GM20000 (cell line): ENCODE data around the gene SCAMP4.
A peak's percentile ranks its signal among the peaks of the same experiment; 100 is the strongest.

Source experiments
- DNase-seq: peaks from one replicate; pipeline ENCODE4 v3.0.0; 2012; ENCODE audit warnings: low spot score
- CTCF ChIP-seq: IDR thresholded peaks from 2 replicates; pipeline ENCODE4 v1.5.1; 2012; ENCODE audit warnings: mild to moderate bottlenecking, control low read depth; ENCODE audit errors: extremely low read depth, missing control alignments

Gene SCAMP4

DNA sequence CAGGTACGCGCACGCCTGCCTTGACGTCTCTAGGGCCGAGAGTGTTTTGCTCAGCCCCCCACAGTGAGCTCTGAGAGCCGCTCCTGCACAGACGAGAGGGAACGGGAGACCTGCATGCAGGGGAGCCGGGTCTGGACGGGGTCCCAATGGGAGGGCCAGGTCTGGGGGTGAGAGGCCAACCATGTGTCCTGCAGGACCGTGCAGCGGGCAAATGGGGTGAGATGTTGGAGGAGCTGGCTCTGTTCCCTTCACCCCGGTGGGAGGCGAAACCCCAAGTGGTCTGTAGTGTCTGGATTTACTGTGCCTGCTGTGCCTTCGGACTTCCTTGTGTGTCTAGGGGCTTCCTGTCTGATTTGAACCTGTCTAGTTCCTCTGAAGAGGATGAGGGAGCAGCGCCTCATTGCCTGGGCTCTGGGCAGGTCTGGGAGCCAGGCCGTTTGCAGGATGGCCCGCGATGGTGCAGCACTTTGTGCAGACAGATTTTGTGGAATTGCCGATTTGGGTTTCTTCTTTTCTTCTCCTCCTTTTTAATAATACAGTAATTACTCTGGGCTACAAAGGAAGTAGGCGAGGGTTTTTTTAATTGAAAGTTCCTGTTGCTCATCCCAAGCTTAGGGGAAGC, 37.8 kb downstream of the SCAMP4 start:
- TF ChIP-seq CTCF, result no peak
- DNase-seq, result no peak

GRCh38 chr19:1943661-1944087, 38.5 kb downstream of the SCAMP4 start:
- DNase-seq, result no peak
- TF ChIP-seq CTCF, result no peak

DNA sequence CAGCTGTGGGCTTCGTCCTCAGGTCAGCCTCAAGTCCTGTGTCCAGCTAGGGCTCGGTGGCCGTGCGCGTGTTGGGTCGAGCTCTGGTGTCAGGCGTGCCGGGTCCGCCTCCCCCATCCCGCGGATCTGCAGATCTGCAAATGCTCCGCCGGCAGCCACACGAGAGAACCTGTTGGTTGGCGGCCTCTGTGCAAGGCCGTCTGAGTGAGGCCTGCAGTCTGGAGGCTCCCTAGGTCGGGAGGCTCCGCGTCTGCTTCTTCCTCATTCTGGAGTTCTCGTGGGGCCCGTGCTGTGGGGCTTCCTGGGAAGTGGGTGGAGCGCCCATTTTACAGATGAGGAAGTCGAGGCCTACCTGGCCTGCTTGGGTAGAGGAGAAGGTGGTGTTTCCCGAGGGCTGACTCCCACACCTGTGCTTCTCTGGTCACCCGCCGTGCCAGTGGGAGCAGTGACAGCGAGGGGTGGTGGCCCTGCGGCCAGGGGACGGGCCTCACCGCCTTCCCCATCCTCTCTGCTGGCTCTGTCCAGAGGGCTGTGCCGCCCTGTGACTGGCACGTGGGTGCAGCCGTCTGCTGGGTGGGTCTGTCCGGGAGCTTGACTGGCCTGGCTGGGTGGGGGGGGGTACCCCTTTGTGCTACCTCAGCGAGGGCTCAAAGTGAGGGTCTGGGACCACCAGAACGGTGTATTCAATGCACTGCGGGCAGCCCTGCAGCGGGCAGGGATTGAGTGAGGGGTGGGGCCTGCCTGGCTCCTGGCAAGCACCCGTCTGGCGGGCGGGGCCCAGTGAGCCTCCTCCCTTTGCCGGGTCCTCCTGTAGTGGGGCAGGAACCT, 39.1 kb downstream of the SCAMP4 start:
- no peak for DNase-seq
- no peak for TF ChIP-seq CTCF

- no peak for DNase-seq
- no peak for TF ChIP-seq CTCF
Observed at GRCh38 chr19:1944916-1945561, 39.8 kb downstream of the SCAMP4 start.

DNA sequence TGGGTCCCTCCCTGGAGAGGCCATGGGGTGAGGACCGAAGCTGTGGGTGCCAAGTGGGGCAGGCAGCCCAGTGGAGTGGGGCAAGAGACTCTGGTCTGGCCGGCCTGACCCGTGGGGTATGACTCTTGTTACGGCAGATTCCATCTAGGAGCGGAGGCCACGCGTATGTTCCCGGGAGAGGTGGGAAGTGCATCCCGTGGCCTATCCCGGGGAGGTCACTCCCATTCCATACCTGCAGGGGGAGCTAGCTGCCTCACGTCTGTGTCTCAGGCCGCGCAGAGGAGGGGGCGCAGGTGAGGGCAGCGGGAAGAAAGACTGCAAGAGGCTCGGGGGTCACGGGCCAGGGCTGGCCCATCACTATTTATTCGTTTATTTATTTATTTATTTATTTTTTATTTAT, 40.7 kb downstream of the SCAMP4 start:
- TF ChIP-seq CTCF, result no peak
- DNase-seq, result peak; percentile 35

DNA sequence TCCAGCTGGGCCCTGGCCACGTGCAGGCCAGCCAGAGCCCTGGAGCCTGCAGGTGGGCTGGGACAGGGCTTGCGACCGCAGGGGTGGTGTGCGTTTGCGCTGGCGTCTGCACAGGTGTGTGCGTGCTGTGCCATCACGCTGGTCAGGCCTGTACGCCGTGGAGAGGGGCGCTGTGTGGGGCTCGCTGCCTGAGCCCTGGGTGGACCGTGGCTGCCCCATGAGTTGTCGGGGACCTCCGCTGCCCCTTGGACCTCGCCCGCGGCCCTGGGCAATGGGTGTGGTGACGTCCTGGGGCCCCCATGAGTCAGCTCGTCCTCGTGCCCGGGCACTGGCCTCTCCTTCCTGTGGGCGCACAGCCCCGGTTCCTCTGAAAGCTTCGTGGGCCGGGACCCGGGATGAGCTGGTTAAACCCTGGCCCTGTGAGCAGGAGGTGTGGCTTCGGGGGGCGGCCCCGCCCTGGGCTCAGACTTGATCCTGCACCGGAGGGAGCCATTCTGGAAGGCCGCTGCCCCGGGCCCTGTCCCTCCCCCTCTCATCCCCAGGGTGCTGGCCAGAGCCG, 42.5 kb downstream of the SCAMP4 start:
- no peak for DNase-seq
- TF ChIP-seq CTCF, result no peak
